ENCODE results near the gene LIPC. TPM values are rescaled to one million over a fixed set of nuclear protein-coding genes. Genes with fewer than 3 reads are reported as not detected.

Gene LIPC
- 1 to 10 TPM; 2.3 to 9.3 (median 3.4) TPM for total RNA-seq
- long read RNA-seq, donor 1, partial matches to known transcripts = 0 of 4 reads
- long read RNA-seq, donor 1, other reads (novel, unspliced or antisense) = 4 of 4 reads
- long read RNA-seq, donor 2, partial matches to known transcripts = 0 of 1 reads
- long read RNA-seq, donor 2, other reads (novel, unspliced or antisense) = 1 of 1 reads

GRCh38 chr15:58431221-58432149 is at the start of gene LIPC:
TSS of gene LIPC (plus strand) at chr15:58431991. CDS start at chr15:58432033, 42 bp downstream.
- H3K9me3 ChIP-seq = no peaks in the 10 kb centered on the region
- no peaks in the 10 kb centered on the region for H3K36me3 ChIP-seq (ENCODE audit: low read depth)
- ATAC-seq (no peak), DNase-seq (no peak)
- no peak within 1 kb of the TSS for H3K4me3 ChIP-seq
- H3K4me1 ChIP-seq (ENCODE audit: low read depth) = no peaks in the 10 kb centered on the region
- intact Hi-C loops (cut with DNase I, micrococcal nuclease) = no loop called here
- TF ChIP-seq CTCF (IDR thresholded peaks at IDR 0.05) = no peak

GRCh38 chr15:58383876-58384275 is 47.9 kb upstream of the LIPC start:
- DNase-seq (no peak), ATAC-seq (no peak)
- no peaks in the 10 kb centered on the region for H3K9me3 ChIP-seq
- intact Hi-C loops (cut with DNase I, micrococcal nuclease) = no loop called here
- H3K36me3 ChIP-seq (ENCODE audit: low read depth) = no peaks in the 10 kb centered on the region
- no peaks in the 10 kb centered on the region for H3K4me1 ChIP-seq (ENCODE audit: low read depth)
- no peak for TF ChIP-seq CTCF (IDR thresholded peaks at IDR 0.05)
- no peak overlapping the region for H3K4me3 ChIP-seq

GRCh38 chr15:58384667-58385066 is 47.1 kb upstream of the LIPC start:
- intact Hi-C loops (cut with DNase I, micrococcal nuclease) = no loop called here
- no peaks in the 10 kb centered on the region for H3K9me3 ChIP-seq
- DNase-seq = no peak
- H3K4me3 ChIP-seq = no peak overlapping the region
- TF ChIP-seq CTCF (IDR thresholded peaks at IDR 0.05) = no peak
- H3K36me3 ChIP-seq (ENCODE audit: low read depth) = no peaks in the 10 kb centered on the region
- no peaks in the 10 kb centered on the region for H3K4me1 ChIP-seq (ENCODE audit: low read depth)
- ATAC-seq = no peak

GRCh38 chr15:58386081-58386480 is 45.7 kb upstream of the LIPC start:
- no peak overlapping the region for H3K4me3 ChIP-seq
- intact Hi-C loops (cut with DNase I, micrococcal nuclease) = no loop called here
- no peaks in the 10 kb centered on the region for H3K4me1 ChIP-seq (ENCODE audit: low read depth)
- ATAC-seq = no peak
- H3K9me3 ChIP-seq = no peaks in the 10 kb centered on the region
- no peak for TF ChIP-seq CTCF (IDR thresholded peaks at IDR 0.05)
- no peak for DNase-seq
- no peaks in the 10 kb centered on the region for H3K36me3 ChIP-seq (ENCODE audit: low read depth)

- Histone ChIP-seq H3K9me3 (no peaks in the 10 kb centered on the region), H3K4me3 (no peak overlapping the region), H3K4me1 (ENCODE audit: low read depth) (no peaks in the 10 kb centered on the region), H3K36me3 (ENCODE audit: low read depth) (no peaks in the 10 kb centered on the region)
- intact Hi-C loops (cut with DNase I, micrococcal nuclease) = no loop called here
- ATAC-seq (no peak), DNase-seq (no peak)
- no peak for TF ChIP-seq CTCF (IDR thresholded peaks at IDR 0.05)
Observed at GRCh38 chr15:58386641-58387040, 45.1 kb upstream of the LIPC start.
